ENCODE data around the gene TBC1D22A.

Gene TBC1D22A

GRCh38 chr22:47175151-47176025, 412.9 kb downstream of the TBC1D22A start:
- TF ChIP-seq, protein P1, sequence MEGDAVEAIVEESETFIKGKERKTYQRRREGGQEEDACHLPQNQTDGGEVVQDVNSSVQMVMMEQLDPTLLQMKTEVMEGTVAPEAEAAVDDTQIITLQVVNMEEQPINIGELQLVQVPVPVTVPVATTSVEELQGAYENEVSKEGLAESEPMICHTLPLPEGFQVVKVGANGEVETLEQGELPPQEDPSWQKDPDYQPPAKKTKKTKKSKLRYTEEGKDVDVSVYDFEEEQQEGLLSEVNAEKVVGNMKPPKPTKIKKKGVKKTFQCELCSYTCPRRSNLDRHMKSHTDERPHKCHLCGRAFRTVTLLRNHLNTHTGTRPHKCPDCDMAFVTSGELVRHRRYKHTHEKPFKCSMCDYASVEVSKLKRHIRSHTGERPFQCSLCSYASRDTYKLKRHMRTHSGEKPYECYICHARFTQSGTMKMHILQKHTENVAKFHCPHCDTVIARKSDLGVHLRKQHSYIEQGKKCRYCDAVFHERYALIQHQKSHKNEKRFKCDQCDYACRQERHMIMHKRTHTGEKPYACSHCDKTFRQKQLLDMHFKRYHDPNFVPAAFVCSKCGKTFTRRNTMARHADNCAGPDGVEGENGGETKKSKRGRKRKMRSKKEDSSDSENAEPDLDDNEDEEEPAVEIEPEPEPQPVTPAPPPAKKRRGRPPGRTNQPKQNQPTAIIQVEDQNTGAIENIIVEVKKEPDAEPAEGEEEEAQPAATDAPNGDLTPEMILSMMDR (IDR thresholded peaks at IDR 0.05), result no peak
- peak; percentile 71 for DNase-seq (ENCODE audit: low spot score)
- no peak overlapping the region for H3K27ac ChIP-seq
- H3K4me3 ChIP-seq, result no peak overlapping the region

GRCh38 chr22:47176026-47176389, 413.6 kb downstream of the TBC1D22A start:
- TF ChIP-seq, protein P1 (IDR thresholded peaks at IDR 0.05), result no peak
- Histone ChIP-seq H3K4me3 (no peak overlapping the region), H3K27ac (no peak overlapping the region)
- peak; percentile 65 for DNase-seq (ENCODE audit: low spot score)

DNA sequence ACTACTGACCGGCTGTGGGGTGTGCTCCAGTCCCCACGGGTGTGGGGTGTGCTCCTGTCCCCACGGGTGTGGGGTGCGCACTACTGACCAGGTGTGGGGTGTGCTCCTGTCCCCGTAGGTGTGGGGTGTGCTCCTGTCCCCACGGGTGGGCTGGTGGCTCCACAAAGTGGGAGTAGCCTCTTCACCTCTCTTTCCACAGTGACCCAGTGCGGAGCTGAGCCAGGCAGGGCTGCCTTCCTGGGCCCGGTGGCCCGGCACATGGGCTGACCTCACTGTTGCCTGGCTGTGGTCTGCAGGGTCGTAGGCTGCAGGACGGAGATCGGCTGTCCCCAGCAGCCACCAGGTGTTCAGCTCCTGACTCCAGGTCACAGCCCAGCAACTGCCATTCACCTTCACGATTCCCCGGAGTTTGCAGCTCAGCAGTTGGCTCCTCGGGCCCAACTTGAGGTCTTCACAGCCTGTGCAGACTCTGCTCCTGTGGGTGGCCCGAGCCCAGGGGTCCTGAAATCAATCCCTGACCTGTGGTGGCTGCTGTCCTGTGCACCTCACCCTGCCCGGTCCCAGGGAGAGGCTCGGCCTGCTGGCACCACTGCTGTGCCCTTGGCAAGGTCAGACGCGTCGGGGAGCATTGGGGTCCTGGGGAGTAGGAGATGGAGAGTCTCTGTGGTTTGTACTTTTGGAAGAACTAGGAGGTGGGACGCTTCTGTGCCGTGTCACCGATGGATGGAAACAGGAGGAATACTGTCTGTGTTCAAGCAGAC, 414.3 kb downstream of the TBC1D22A start:
- no peak overlapping the region for H3K27ac ChIP-seq
- H3K4me3 ChIP-seq, result no peak overlapping the region
- TF ChIP-seq, protein P1 (IDR thresholded peaks at IDR 0.05), result no peak
- DNase-seq (ENCODE audit: low spot score), result peak; percentile 63

DNA sequence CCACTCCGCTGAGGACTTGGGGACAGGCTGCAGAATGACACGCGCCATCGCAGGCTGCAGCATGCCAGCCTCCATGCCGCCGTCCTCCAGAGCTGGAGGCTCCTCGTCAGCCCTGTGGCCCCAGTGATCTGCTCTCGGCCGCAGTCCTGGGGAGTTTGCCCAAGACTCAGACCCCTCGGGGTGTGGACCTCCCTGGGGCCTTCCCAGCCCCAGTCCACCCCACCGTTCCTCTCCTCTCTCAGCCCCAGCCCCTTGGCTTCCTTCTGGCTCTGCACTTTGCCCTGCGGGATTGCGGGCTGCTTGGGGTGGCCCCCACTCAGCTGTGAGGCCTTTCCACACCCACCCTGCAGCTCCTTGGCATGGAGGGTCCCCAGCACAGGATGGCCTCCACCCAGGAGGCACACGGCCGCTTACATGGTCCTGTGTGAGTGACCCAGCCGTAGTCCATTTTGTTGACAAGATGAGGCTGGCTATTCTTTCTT, 414.9 kb downstream of the TBC1D22A start:
- H3K4me3 ChIP-seq, result no peak overlapping the region
- no peak overlapping the region for H3K27ac ChIP-seq
- DNase-seq (ENCODE audit: low spot score), result peak; percentile 38
- TF ChIP-seq, protein P1 (IDR thresholded peaks at IDR 0.05), result no peak

DNA sequence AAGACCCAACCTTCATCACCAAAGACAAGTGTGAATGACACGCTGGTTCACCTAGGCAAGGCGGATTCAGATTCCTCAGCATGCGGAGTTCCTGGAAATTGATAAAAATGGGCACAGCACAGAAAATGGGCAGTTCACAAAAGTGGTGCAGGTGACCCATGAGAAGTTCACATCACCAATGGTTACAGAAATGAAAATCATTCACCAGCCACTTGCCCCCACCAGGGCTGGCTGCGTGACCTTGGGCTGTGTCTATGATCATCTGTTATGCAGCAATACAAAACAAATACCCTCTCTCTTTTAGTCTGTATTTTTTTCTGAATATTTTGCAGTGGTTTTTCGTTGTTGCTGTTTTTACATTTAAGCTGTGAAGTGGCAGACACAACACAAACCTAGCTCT, 415.9 kb downstream of the TBC1D22A start:
- peak; percentile 33 for DNase-seq (ENCODE audit: low spot score)
- Histone ChIP-seq H3K4me3 (no peak overlapping the region), H3K27ac (no peak overlapping the region)
- TF ChIP-seq, protein P1 (IDR thresholded peaks at IDR 0.05), result no peak

DNA sequence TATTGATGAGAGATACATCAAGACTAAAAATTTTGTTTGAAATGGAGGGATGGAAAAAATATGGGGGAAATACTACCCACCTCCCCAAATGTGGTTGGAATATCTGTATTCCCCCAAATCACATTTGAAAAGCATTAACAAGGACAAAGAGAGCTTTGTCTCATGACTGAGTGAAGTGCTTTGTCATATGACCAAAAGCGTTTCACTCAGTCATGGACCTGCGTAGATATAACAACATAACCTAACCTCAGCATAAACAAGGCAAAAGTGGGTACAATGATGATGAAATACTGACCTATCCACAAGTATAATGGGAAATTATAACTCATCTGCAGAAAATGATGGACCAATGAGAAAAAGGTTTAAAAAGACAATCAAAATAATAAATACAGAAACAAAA, 418.3 kb downstream of the TBC1D22A start:
- Histone ChIP-seq H3K27ac (no peak overlapping the region), H3K4me3 (no peak overlapping the region)
- no peak for DNase-seq (ENCODE audit: low spot score)
- TF ChIP-seq, protein P1 (IDR thresholded peaks at IDR 0.05), result no peak
